ENCODE measurements around the gene SEC11C. TPM values are rescaled to one million over a fixed set of nuclear protein-coding genes. Genes with fewer than 3 reads are reported as not detected.

The SEC11C gene
- total and polyA plus RNA-seq, 2 of the 8 experiments (the other 6 are each of a cell fraction or from before 2014, with no cell fraction given): 27.1 to 59.3 TPM

DNA sequence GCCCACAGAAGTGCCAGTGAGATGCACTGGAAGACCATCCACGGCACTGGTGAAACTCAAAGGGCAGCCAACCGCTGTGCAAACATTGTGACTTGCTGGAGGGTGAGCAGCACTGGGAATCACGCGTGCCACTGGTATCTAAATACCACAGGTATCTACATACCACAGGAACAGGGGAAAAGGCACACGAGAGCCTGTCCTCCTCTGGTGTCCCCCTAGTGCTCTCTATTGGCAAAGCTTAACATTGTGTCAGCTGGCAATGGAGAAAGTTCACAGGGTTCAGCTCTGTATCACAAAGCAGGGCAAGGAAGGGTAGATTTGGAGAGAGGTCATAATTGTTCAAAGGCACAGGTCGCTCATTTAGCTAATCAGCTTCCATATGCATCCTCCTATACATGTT, 12.6 kb upstream of the SEC11C start:
- peak; percentile 30 to 43; a peak in 2 of 4 replicates for TF ChIP-seq RAD21 (IDR thresholded peaks at IDR 0.05 in 1 of 2, conservative IDR thresholded peaks at IDR 0.05 in 1 of 2; ENCODE audit: low read depth in 2 of 2, low read length in 2 of 2)
- TF ChIP-seq, protein P1, sequence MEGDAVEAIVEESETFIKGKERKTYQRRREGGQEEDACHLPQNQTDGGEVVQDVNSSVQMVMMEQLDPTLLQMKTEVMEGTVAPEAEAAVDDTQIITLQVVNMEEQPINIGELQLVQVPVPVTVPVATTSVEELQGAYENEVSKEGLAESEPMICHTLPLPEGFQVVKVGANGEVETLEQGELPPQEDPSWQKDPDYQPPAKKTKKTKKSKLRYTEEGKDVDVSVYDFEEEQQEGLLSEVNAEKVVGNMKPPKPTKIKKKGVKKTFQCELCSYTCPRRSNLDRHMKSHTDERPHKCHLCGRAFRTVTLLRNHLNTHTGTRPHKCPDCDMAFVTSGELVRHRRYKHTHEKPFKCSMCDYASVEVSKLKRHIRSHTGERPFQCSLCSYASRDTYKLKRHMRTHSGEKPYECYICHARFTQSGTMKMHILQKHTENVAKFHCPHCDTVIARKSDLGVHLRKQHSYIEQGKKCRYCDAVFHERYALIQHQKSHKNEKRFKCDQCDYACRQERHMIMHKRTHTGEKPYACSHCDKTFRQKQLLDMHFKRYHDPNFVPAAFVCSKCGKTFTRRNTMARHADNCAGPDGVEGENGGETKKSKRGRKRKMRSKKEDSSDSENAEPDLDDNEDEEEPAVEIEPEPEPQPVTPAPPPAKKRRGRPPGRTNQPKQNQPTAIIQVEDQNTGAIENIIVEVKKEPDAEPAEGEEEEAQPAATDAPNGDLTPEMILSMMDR (IDR thresholded peaks at IDR 0.05; ENCODE audit: control extremely low read depth in 1 of 3, insufficient read depth in 1 of 3, low read depth in 1 of 3, low read length in 3 of 3): peak; percentile 14 to 51 (median 35); a peak in 2 of 4 replicates
- no peak for TF ChIP-seq TAF7 (optimal IDR thresholded peaks at IDR 0.05; ENCODE audit: borderline replicate concordance, low read depth, low read length)
- TF ChIP-seq JUND (IDR thresholded peaks at IDR 0.05; ENCODE audit: low read length): no peak
- TF ChIP-seq CBX8 (IDR thresholded peaks at IDR 0.05; ENCODE audit: borderline replicate concordance, low read depth, low read length): no peak
- no peak for TF ChIP-seq SAP30 (IDR thresholded peaks at IDR 0.05; ENCODE audit: insufficient read depth, insufficient replicate concordance, low read length)
- TF ChIP-seq SP1 (IDR thresholded peaks at IDR 0.05; ENCODE audit: low read depth, low read length): no peak
- TF ChIP-seq GABPA (IDR thresholded peaks at IDR 0.05; ENCODE audit: borderline replicate concordance, insufficient read depth, low read length): no peak
- no peak for TF ChIP-seq BACH1 (IDR thresholded peaks at IDR 0.05; ENCODE audit: low read length)
- WGBS, 2 experiments (ENCODE audit: extremely low coverage in 1 of 2, insufficient coverage in 1 of 2, insufficient read length in 1 of 2, insufficient replicate concordance in 2 of 2, low coverage in 1 of 2, low lambda C conversion rate in 2 of 2, missing lambda C conversion rate in 1 of 2): 79% methylated on average over 6 of the region's 6 CpGs; no CpG with 5 or more reads in 1 of the 2 experiments
- H3K27me3 ChIP-seq (replicated peaks in 1 of 4; ENCODE audit: control insufficient read depth in 3 of 4, extremely low read depth in 1 of 4, insufficient read depth in 3 of 4, low read length in 3 of 4): no peaks in the 10 kb centered on the region

More for the DNA sequence above, 12.6 kb upstream of the SEC11C start:
- no peak overlapping the region for H2BK120ac ChIP-seq (replicated peaks; ENCODE audit: low read depth, low read length)
- no peak overlapping the region for H2BK20ac ChIP-seq (ENCODE audit: low read length)
- no peak overlapping the region for H3K56ac ChIP-seq (replicated peaks; ENCODE audit: insufficient read length, low read depth, low read length)
- no peak for DNase-seq (ENCODE audit: low read depth in 1 of 2, low spot score in 2 of 2)
- H3K4me1 ChIP-seq (replicated peaks in 1 of 4; ENCODE audit: control insufficient read depth in 3 of 4, insufficient read depth in 4 of 4, low read length in 3 of 4): no peaks in the 10 kb centered on the region
- no peak overlapping the region for H3K4me2 ChIP-seq (ENCODE audit: insufficient read depth in 1 of 2, low read depth in 2 of 2, low read length in 2 of 2)
- H3K79me1 ChIP-seq (ENCODE audit: low read depth, low read length): no peaks in the 10 kb centered on the region
- no peak overlapping the region for H2BK15ac ChIP-seq (ENCODE audit: low read length)
- no peak overlapping the region for H3K4ac ChIP-seq (replicated peaks; ENCODE audit: insufficient read length, low read depth, low read length)
- ChIA-PET CTCF (ENCODE audit: partially characterized antibody) (interaction anchor here (0.6 to 2.6 kb wide), 8 partner anchors 11 to 89 kb away, joined by 3 to 18 read pairs (median 4); no protein-coding TSS in a partner anchor), POLR2A (ENCODE audit: partially characterized antibody) (no interaction called here)
- H3K9me3 ChIP-seq (ENCODE audit: insufficient read depth in 2 of 2, low read depth in 1 of 2, low read length in 1 of 2): no peaks in the 10 kb centered on the region
- no peak overlapping the region for H4K5ac ChIP-seq (ENCODE audit: insufficient read length, low read depth, low read length)
- H4K91ac ChIP-seq (replicated peaks; ENCODE audit: insufficient read length, low read length): no peak overlapping the region
- no peak overlapping the region for H3K23ac ChIP-seq (ENCODE audit: insufficient read length)
- H3K4me3 ChIP-seq (ENCODE audit: extremely low read depth in 1 of 4, insufficient read depth in 2 of 4, low read depth in 3 of 4, low read length in 4 of 4): no peak overlapping the region
- H2AK5ac ChIP-seq (ENCODE audit: low read depth, low read length): no peak overlapping the region
- no peak overlapping the region for H2AFZ ChIP-seq (ENCODE audit: low read length)
- no peaks in the 10 kb centered on the region for H4K20me1 ChIP-seq (replicated peaks in 1 of 2; ENCODE audit: control insufficient read depth in 1 of 2, insufficient read depth in 2 of 2, low read length in 2 of 2)
- H3K23me2 ChIP-seq (ENCODE audit: low read depth, low read length): no peaks in the 10 kb centered on the region
- no peak overlapping the region for H3K27ac ChIP-seq (ENCODE audit: low read depth, low read length)
- no peak overlapping the region for H2BK12ac ChIP-seq (ENCODE audit: low read depth, low read length)
- H3K9ac ChIP-seq (replicated peaks in 1 of 4; ENCODE audit: extremely low read depth in 1 of 4, low read depth in 3 of 4, low read length in 3 of 4): no peak overlapping the region
- no peaks in the 10 kb centered on the region for H3K79me2 ChIP-seq (ENCODE audit: control insufficient read depth in 1 of 2, insufficient read depth in 2 of 2, low read length in 2 of 2)
- H3K18ac ChIP-seq (ENCODE audit: extremely low read depth, low read length): no peak overlapping the region
- H3K36me3 ChIP-seq (ENCODE audit: control insufficient read depth in 2 of 4, insufficient read depth in 4 of 4, low read length in 3 of 4): no peaks in the 10 kb centered on the region
- H2BK5ac ChIP-seq (ENCODE audit: low read depth, low read length): no peak overlapping the region
- H4K8ac ChIP-seq (ENCODE audit: extremely low read depth, insufficient read depth, low read length): no peak overlapping the region
- H3K14ac ChIP-seq (ENCODE audit: insufficient read length): no peak overlapping the region
- peak; percentile 62 for FAIRE-seq
